Skeletal muscle tissue (tissue), 5 donors: ENCODE data around the gene LAMC1. TPM values are rescaled to one million over a fixed set of nuclear protein-coding genes. Genes with fewer than 3 reads are reported as not detected.

Experiments
- H3K27ac ChIP-seq: one replicate; pipeline ENCODE4 v1.7.0; 2013; ENCODE audit warnings: mild to moderate bottlenecking, low read depth, low read length, inconsistent platforms
- H3K27me3 ChIP-seq, 3 donors: one replicate each; pipeline ENCODE4 v1.7.0; 2013; ENCODE audit warnings: low read length in 3 of 3; ENCODE audit not compliant: control insufficient read depth in 3 of 3, insufficient read depth in 3 of 3
- H3K36me3 ChIP-seq, 3 donors: one replicate each; pipeline ENCODE4 v1.7.0; 2013; ENCODE audit warnings: low read length in 3 of 3; ENCODE audit not compliant: control insufficient read depth in 3 of 3, insufficient read depth in 3 of 3
- H3K4me1 ChIP-seq, 3 donors: one replicate each; pipeline ENCODE4 v1.7.0; 2013; ENCODE audit warnings: low read length in 3 of 3, mild to moderate bottlenecking in 3 of 3; ENCODE audit not compliant: control insufficient read depth in 3 of 3, insufficient read depth in 3 of 3
- H3K4me3 ChIP-seq, 3 donors: one replicate each; pipeline ENCODE4 v1.7.0; 2013; ENCODE audit warnings: low read length in 3 of 3
- H3K9ac ChIP-seq, 3 donors: one replicate each; pipeline ENCODE4 v1.7.0; 2013; ENCODE audit warnings: low read length in 3 of 3, mild to moderate bottlenecking in 3 of 3, moderate library complexity in 2 of 3, low read depth in 1 of 3
- H3K9me3 ChIP-seq, 3 donors: one replicate each; pipeline ENCODE4 v1.7.0; 2013; ENCODE audit warnings: low read length in 3 of 3; ENCODE audit not compliant: control insufficient read depth in 3 of 3
- small RNA-seq: library from RNA; depleted of rRNA; stranded (forward); fragments of <200 nt; gene quantifications from one replicate; pipeline ENCODE3, GENCODE V24; 2014
- total RNA-seq: library from RNA; depleted of rRNA; stranded (reverse); fragments of >200 nt; gene quantifications from one replicate; pipeline ENCODE4 v1.2.3, GENCODE V29; 2014
- donor health status: Osteomylitis.

The LAMC1 gene
- total RNA-seq, 1 donor from 2014 or later, result 289 TPM

- no peaks in the 10 kb centered on the region for H3K4me1 ChIP-seq
- no peaks in the 10 kb centered on the region for H3K27me3 ChIP-seq
- H3K36me3 ChIP-seq, result no peaks in the 10 kb centered on the region
- no peak overlapping the region for H3K27ac ChIP-seq
- no peaks in the 10 kb centered on the region for H3K9me3 ChIP-seq
- no peak overlapping the region for H3K9ac ChIP-seq
- no peak overlapping the region for H3K4me3 ChIP-seq
Measured at GRCh38 chr1:183193963-183194525, 170.8 kb downstream of the LAMC1 start.

- Histone ChIP-seq H3K27me3 (no peaks in the 10 kb centered on the region), H3K9me3 (no peaks in the 10 kb centered on the region), H3K4me3 (no peak overlapping the region), H3K9ac (no peak overlapping the region), H3K4me1 (no peaks in the 10 kb centered on the region), H3K27ac (no peak overlapping the region), H3K36me3 (no peaks in the 10 kb centered on the region)
Measured at GRCh38 chr1:183194527-183195141, 171.4 kb downstream of the LAMC1 start.

- Histone ChIP-seq H3K27me3 (no peaks in the 10 kb centered on the region), H3K36me3 (no peaks in the 10 kb centered on the region), H3K9me3 (no peaks in the 10 kb centered on the region), H3K9ac (no peak overlapping the region), H3K4me3 (no peak overlapping the region), H3K4me1 (no peaks in the 10 kb centered on the region), H3K27ac (no peak overlapping the region)
Measured at GRCh38 chr1:183195142-183195574, 171.9 kb downstream of the LAMC1 start.

Small RNA genes within 50 kb of the gene (small RNA-seq; reads per million reads assigned to genes)
- gene RNU6-41P, result not detected

Other genes with a start within 250 kb of the LAMC1 start
- gene NPL, start 233.6 kb upstream of the LAMC1 start, total RNA-seq, result 47.5 TPM
- 142 TPM for gene DHX9, start 184.1 kb upstream of the LAMC1 start, total RNA-seq
- gene SHCBP1L, start 70.3 kb upstream of the LAMC1 start, total RNA-seq, result under 0.01 TPM
- gene LAMC2, start 162.8 kb downstream of the LAMC1 start, total RNA-seq, result 0.52 TPM